ENCODE measurements around the gene ZNF774. TPM values are rescaled to one million over a fixed set of nuclear protein-coding genes. Genes with fewer than 3 reads are reported as not detected.

Gene ZNF774
- total RNA-seq, 2 experiments from 2014 or later: 0.68 to 1.1 TPM

DNA sequence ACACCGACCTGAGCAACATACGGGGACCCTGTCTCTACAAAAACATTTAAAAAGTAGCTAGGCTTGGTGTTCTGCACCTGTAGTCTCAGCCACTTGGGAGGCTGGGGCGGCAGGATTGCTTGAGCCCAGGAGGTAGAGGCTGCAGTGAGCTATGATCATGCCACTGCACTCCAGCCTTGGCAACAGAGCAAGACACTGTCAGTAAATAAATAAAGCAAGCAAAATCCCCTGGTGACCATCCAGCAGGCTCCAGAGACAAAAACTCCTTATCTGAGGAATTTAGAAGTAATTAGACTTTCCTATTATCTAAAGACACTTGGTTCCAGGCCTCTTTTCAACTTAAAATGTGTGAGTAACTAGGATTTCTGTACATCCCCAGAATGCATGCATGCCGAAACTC, 29.5 kb upstream of the ZNF774 start:
- H3K4me3 Mint-ChIP-seq: no peak overlapping the region
- ChIA-PET POLR2A (no interaction called here), CTCF (interaction anchor here (1.2 to 5.0 kb wide), 2 partner anchors 38 to 160 kb away, joined by 4 to 107 read pairs; no protein-coding TSS in a partner anchor)
- H3K27ac Mint-ChIP-seq: no peak overlapping the region
- peaks cover 5% of the 10 kb centered on the region for H3K4me1 Mint-ChIP-seq (ENCODE audit: low read depth)
- H3K36me3 Mint-ChIP-seq: no peaks in the 10 kb centered on the region
- H3K9me3 Mint-ChIP-seq: no peaks in the 10 kb centered on the region
- intact Hi-C loops (cut with micrococcal nuclease): loop anchor here (10.0 kb wide), 1 partner anchor 562 kb away; the partner anchor contains the start of gene FES
- DNase-seq: no peak
- H3K27me3 Mint-ChIP-seq: no peaks in the 10 kb centered on the region

DNA sequence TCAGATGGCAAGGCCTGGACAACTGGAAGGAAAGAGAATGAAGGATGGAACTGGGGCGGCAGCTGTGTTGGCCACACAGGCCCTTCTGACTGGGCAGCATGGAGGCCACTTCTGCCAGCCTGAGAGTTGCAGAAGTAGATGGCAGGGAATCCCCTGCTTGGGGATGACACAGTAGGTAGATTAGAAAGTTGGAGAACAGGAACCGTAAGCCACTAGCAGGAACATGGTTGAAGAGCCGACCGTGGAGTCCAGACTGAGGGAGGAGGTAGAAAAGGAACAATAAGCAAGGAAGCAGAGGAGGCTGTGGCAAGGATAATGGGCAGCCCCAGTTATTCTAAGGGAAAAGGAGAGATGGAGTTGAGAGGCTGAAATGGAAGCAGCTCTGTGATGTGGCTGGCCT, 26.4 kb upstream of the ZNF774 start:
- POLR2A ChIA-PET: no interaction called here
- H3K9me3 Mint-ChIP-seq: no peaks in the 10 kb centered on the region
- H3K27me3 Mint-ChIP-seq: no peaks in the 10 kb centered on the region
- intact Hi-C loops (cut with micrococcal nuclease): loop anchor here (10.0 kb wide), 1 partner anchor 559 kb away; the partner anchor contains the start of gene FES
- no peak for DNase-seq
- no peak overlapping the region for H3K27ac Mint-ChIP-seq
- no peak overlapping the region for H3K4me3 Mint-ChIP-seq
- peaks cover 2% of the 10 kb centered on the region for H3K4me1 Mint-ChIP-seq (ENCODE audit: low read depth)
- H3K36me3 Mint-ChIP-seq: no peaks in the 10 kb centered on the region
- CTCF ChIA-PET: interaction anchor here (0.9 to 2.5 kb wide), 2 partner anchors 25 to 156 kb away, joined by 4 to 13 read pairs; no protein-coding TSS in a partner anchor

DNA sequence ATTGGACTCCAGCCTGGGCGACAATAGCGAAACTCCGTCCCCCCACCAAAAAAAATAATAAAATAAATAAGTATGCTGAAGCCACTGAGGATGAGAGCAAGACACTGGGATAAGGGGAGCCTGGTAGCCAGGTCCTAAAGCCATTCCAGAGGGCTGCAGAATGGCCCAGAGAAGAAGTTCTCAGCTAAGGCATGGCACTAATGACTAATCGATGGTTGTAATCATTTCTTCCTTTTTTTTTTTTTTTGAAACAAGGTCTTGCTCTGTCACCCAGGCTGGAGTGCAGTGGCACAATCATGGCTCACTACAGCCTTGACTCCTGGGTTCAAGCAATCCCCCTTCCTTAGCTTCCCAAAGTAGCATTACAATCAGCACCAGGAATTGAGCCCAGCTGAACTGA, 25.6 kb upstream of the ZNF774 start:
- CTCF ChIA-PET: no interaction called here
- intact Hi-C loops (cut with micrococcal nuclease): loop anchor here (10.0 kb wide), 1 partner anchor 558 kb away; the partner anchor contains the start of gene FES
- Mint-ChIP-seq H3K4me3 (no peak overlapping the region), H3K27me3 (no peaks in the 10 kb centered on the region), H3K9me3 (no peaks in the 10 kb centered on the region), H3K27ac (no peak overlapping the region), H3K36me3 (no peaks in the 10 kb centered on the region), H3K4me1 (ENCODE audit: low read depth) (peaks cover 2% of the 10 kb centered on the region)
- POLR2A ChIA-PET: interaction anchor here (0.6 kb wide), 1 partner anchor 317 kb away, joined by 3 read pairs; no protein-coding TSS in a partner anchor
- no peak for DNase-seq

DNA sequence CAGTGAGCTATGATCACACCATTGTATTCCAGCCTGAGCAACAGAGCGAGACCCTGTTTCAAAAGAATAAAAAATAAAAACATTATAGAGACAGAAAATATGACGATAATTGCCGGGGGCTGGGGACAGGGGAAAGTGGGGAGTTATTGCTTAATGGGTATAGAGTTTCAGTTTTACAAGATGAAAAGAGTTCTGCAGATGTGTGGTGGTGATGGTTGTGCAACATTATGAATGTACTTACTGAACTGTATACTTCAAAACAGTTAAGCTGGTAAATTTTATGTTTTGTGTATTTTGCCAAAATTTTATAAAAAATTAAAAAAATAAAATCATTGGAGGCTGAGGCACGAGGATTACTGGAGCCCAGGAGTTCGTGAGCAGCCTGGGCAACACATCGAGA, 24.8 kb upstream of the ZNF774 start:
- intact Hi-C loops (cut with micrococcal nuclease): loop anchor here (10.0 kb wide), 1 partner anchor 557 kb away; the partner anchor contains the start of gene FES

DNA sequence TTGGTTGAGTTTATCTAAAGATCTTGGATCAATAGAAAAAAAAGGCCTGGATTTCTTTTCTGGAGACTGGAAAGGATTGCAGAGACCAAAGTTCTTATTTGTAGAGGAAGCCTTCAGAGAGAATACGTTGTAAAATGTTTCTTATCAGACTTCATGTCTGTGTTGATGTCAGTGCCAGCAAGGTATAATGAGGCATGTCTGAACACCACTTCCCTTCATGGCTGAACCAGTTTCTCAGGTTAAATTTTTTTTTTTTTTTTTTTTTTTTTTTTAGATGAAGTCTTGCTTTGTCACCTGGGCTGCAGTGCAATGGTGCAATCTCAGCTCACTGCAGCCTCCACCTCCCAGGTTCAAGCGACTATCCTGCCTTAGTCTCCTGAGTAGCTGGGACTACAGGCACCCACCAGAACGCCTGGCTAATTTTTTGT, 17.8 kb upstream of the ZNF774 start:
- Mint-ChIP-seq H3K4me3 (no peak overlapping the region), H3K36me3 (no peaks in the 10 kb centered on the region), H3K27ac (no peak overlapping the region), H3K27me3 (no peaks in the 10 kb centered on the region), H3K4me1 (ENCODE audit: low read depth) (peaks cover 7% of the 10 kb centered on the region), H3K9me3 (no peaks in the 10 kb centered on the region)
- intact Hi-C loops (cut with micrococcal nuclease): no loop called here
- CTCF ChIA-PET: interaction anchor here (0.6 kb wide), 1 partner anchor 24 kb away, joined by 4 read pairs; no protein-coding TSS in a partner anchor
- POLR2A ChIA-PET: no interaction called here
- no peak for DNase-seq

More for the DNA sequence above, 24.8 kb upstream of the ZNF774 start:
- POLR2A ChIA-PET: no interaction called here
- CTCF ChIA-PET: no interaction called here
- Mint-ChIP-seq H3K4me1 (ENCODE audit: low read depth) (peaks cover 2% of the 10 kb centered on the region), H3K36me3 (no peaks in the 10 kb centered on the region), H3K4me3 (no peak overlapping the region), H3K9me3 (no peaks in the 10 kb centered on the region), H3K27ac (no peak overlapping the region), H3K27me3 (no peaks in the 10 kb centered on the region)
- DNase-seq: no peak

DNA sequence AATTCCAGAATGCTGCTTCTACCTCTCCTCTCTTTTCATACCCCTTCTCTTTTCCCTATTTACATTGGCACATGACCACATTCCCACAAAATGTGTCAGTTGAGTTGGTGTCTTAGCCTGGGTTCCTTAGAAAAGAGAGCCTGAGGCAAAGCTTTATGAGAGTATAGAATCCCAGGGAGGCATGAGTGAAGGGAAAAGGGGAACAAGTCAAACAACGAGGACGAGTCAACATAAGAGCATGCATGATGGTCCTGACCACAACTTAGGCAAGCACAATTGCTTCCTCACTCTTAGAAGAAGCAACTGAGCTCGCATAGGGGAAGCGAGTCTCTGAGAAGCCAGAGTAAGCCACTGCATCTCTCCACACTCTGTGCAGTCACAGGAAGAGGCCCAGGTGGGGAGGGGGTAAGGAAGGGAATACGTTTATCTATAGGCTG, 15.4 kb upstream of the ZNF774 start:
- Mint-ChIP-seq H3K27ac (no peak overlapping the region), H3K27me3 (no peaks in the 10 kb centered on the region), H3K4me3 (no peak overlapping the region), H3K9me3 (no peaks in the 10 kb centered on the region), H3K36me3 (no peaks in the 10 kb centered on the region), H3K4me1 (ENCODE audit: low read depth) (peaks cover 7% of the 10 kb centered on the region)
- POLR2A ChIA-PET: no interaction called here
- intact Hi-C loops (cut with micrococcal nuclease): no loop called here
- DNase-seq: peak; percentile 12
- CTCF ChIA-PET: interaction anchor here (0.6 to 2.5 kb wide), 4 partner anchors 13 to 146 kb away, joined by 3 to 10 read pairs (median 5); no protein-coding TSS in a partner anchor

DNA sequence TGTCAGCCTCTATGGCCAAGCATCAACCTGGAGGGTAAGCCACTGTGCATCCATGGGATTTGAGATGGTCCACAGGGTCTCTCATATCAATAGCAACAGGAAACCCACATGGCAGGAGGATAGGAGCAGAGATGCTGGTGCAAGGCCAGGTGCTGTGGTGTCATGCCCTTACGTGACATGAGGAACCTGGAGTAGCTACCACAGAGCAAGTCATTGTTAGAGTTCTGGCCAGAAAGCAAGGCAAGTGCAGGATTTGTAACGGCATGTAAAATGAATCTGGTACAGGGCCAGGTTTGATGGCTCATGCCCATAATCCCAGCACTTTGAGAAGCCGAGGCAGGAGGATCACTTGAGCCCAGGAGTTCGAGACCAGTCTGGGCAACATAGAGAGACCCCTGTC, 14.8 kb upstream of the ZNF774 start:
- ChIA-PET POLR2A (no interaction called here), CTCF (interaction anchor here (1.2 to 2.5 kb wide), 2 partner anchors 17 to 146 kb away, joined by 7 to 10 read pairs; no protein-coding TSS in a partner anchor)
- H3K4me3 Mint-ChIP-seq: no peak overlapping the region
- intact Hi-C loops (cut with micrococcal nuclease): no loop called here
- DNase-seq: no peak
- no peaks in the 10 kb centered on the region for H3K9me3 Mint-ChIP-seq
- H3K27me3 Mint-ChIP-seq: no peaks in the 10 kb centered on the region
- H3K27ac Mint-ChIP-seq: no peak overlapping the region
- H3K36me3 Mint-ChIP-seq: no peaks in the 10 kb centered on the region
- H3K4me1 Mint-ChIP-seq (ENCODE audit: low read depth): peaks cover 7% of the 10 kb centered on the region

DNA sequence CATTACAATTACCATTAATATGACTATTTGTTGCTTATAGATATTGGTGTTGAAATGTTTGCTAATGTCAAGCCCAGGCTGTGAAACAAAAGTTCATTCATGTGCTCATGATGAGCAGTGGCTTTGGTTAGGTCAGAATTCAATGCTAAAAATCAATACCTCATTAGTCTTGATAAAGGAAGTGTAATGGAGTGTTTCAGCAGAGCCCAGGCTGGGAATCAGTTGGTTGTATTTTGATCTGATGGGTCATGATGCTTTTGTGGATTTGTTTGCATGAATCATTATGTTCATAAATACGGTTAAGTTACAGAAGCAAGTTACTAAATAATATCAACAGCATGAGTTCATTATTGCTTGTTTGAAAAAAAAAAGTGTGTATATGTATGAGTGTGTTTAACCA, 13.6 kb upstream of the ZNF774 start:
- Mint-ChIP-seq H3K36me3 (no peaks in the 10 kb centered on the region), H3K27ac (no peak overlapping the region), H3K4me1 (ENCODE audit: low read depth) (peaks cover 16% of the 10 kb centered on the region), H3K27me3 (no peaks in the 10 kb centered on the region), H3K9me3 (no peaks in the 10 kb centered on the region), H3K4me3 (no peak overlapping the region)
- POLR2A ChIA-PET: no interaction called here
- no peak for DNase-seq
- CTCF ChIA-PET: no interaction called here
- intact Hi-C loops (cut with micrococcal nuclease): no loop called here

DNA sequence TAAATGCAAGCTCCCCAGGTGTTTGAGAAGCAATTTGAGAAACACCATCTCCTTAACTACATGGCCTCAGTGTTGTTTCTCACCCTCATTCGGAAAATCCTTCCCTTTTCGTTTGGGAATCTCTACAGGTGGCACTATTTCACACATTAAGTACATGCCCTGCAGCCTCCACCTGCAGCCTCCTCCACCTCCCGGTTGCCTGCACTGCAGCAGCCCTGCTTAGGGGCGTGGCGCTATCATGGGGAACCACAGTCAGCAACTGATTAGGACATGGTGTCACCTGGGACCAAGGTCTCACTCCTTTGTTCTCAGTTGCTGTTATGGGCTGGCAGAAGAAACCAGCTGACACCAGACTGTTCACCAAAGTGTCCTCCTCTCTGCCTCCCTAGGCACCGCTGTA, 11.7 kb upstream of the ZNF774 start:
- ChIA-PET POLR2A (no interaction called here), CTCF (interaction anchor here (1.6 kb wide), 1 partner anchor 20 kb away, joined by 9 read pairs; no protein-coding TSS in a partner anchor)
- H3K36me3 Mint-ChIP-seq: no peaks in the 10 kb centered on the region
- no peaks in the 10 kb centered on the region for H3K27me3 Mint-ChIP-seq
- intact Hi-C loops (cut with micrococcal nuclease): no loop called here
- no peak for DNase-seq
- no peaks in the 10 kb centered on the region for H3K9me3 Mint-ChIP-seq
- no peak overlapping the region for H3K27ac Mint-ChIP-seq
- H3K4me3 Mint-ChIP-seq: no peak overlapping the region
- H3K4me1 Mint-ChIP-seq (ENCODE audit: low read depth): peaks cover 16% of the 10 kb centered on the region

DNA sequence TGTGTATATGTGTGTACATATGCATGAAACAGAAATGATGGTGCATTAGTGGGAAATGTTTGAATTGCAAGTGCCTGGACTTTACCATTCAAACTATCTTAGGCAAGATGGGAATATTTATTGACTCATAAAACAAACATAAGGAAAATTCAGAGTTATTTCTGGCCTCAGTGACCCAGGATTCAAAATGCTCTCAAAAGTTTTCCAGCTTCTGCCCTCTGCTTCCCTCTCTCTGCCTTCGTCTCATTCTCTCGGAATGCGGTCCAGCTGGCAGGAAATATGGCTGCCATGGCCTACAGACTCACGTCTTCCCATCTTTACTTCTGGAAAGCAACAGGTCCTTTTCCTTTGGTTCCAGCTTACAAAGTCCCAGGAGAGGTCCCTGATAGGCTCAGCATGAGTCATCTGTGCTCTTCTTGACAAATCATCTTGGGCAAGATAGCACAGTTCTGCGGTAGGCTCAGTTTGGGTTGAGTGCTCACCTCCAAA, 8.7 kb upstream of the ZNF774 start:
- no peak overlapping the region for H3K27ac Mint-ChIP-seq
- no peaks in the 10 kb centered on the region for H3K36me3 Mint-ChIP-seq
- H3K4me1 Mint-ChIP-seq (ENCODE audit: low read depth): peaks cover 8% of the 10 kb centered on the region
- no peaks in the 10 kb centered on the region for H3K9me3 Mint-ChIP-seq
- no peaks in the 10 kb centered on the region for H3K27me3 Mint-ChIP-seq
- POLR2A ChIA-PET: no interaction called here
- no peak for DNase-seq
- CTCF ChIA-PET: interaction anchor here (3.1 kb wide), 1 partner anchor 23 kb away, joined by 11 read pairs; no protein-coding TSS in a partner anchor
- no peak overlapping the region for H3K4me3 Mint-ChIP-seq
- intact Hi-C loops (cut with micrococcal nuclease): no loop called here

DNA sequence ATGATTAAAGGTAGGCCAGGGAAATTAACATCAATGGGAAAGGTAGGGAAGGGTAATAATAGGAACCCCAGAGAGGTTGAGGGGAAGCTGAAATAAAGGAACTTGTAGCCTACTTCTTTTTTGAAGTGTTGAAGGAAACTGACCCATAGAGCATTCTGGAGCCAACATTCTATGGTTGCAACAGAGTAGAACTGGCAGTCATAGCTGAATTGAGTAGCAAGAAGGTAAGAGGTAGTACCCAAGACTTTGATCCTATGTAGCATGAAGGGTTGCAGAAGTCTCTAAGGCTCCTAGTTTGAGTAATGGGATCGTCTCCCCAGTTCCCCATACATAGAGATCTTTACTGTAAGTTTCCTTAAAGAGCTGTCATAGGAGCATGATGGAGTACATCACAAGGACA, 7.4 kb upstream of the ZNF774 start:
- Mint-ChIP-seq H3K27me3 (no peaks in the 10 kb centered on the region), H3K9me3 (no peaks in the 10 kb centered on the region), H3K4me3 (no peak overlapping the region), H3K27ac (no peak overlapping the region), H3K36me3 (no peaks in the 10 kb centered on the region), H3K4me1 (ENCODE audit: low read depth) (peaks cover 8% of the 10 kb centered on the region)
- POLR2A ChIA-PET: no interaction called here
- CTCF ChIA-PET: interaction anchor here (1.3 to 3.1 kb wide), 3 partner anchors 25 to 137 kb away, joined by 4 to 11 read pairs (median 5); no protein-coding TSS in a partner anchor
- DNase-seq: no peak
- intact Hi-C loops (cut with micrococcal nuclease): no loop called here

DNA sequence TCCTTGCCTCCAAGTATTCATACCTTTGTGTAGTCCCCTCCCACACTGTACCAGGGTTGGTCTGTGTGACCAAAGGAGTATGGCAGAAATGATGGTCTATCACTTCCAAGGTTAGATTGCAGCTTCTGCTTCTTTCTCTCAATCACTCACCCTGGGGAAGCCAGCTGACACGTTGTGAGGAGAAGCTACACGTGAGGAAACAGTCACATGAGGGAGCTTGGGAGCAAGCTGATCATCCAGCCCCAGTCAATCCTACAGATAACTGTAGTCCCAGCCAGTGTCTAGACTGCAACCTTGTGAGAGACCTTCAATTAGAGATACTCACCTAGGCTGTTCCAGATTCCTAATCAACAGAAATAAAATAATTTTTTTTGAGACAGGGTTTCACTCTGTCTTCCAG, 6.2 kb upstream of the ZNF774 start:
- H3K4me1 Mint-ChIP-seq (ENCODE audit: low read depth): peaks cover 8% of the 10 kb centered on the region
- no peaks in the 10 kb centered on the region for H3K36me3 Mint-ChIP-seq
- H3K9me3 Mint-ChIP-seq: no peaks in the 10 kb centered on the region
- no peak for DNase-seq
- no peak overlapping the region for H3K27ac Mint-ChIP-seq
- ChIA-PET CTCF (interaction anchor here (3.1 kb wide), 1 partner anchor 26 kb away, joined by 11 read pairs; no protein-coding TSS in a partner anchor), POLR2A (no interaction called here)
- intact Hi-C loops (cut with micrococcal nuclease): no loop called here
- H3K27me3 Mint-ChIP-seq: peaks cover 4% of the 10 kb centered on the region
- H3K4me3 Mint-ChIP-seq: no peak overlapping the region
